Erythroblast (primary cell): ENCODE results near the gene DIP2A.

Experiments used
- GATA1 ChIP-seq: IDR thresholded peaks from 2 replicates; pipeline ENCODE4 v1.6.1; 2011; ENCODE audit warnings: low read depth, mild to moderate bottlenecking, control low read depth, low read length, moderate library complexity
- POLR2A ChIP-seq: IDR thresholded peaks from 2 replicates; pipeline ENCODE4 v1.6.1; 2011; ENCODE audit warnings: mild to moderate bottlenecking, low read length

DNA sequence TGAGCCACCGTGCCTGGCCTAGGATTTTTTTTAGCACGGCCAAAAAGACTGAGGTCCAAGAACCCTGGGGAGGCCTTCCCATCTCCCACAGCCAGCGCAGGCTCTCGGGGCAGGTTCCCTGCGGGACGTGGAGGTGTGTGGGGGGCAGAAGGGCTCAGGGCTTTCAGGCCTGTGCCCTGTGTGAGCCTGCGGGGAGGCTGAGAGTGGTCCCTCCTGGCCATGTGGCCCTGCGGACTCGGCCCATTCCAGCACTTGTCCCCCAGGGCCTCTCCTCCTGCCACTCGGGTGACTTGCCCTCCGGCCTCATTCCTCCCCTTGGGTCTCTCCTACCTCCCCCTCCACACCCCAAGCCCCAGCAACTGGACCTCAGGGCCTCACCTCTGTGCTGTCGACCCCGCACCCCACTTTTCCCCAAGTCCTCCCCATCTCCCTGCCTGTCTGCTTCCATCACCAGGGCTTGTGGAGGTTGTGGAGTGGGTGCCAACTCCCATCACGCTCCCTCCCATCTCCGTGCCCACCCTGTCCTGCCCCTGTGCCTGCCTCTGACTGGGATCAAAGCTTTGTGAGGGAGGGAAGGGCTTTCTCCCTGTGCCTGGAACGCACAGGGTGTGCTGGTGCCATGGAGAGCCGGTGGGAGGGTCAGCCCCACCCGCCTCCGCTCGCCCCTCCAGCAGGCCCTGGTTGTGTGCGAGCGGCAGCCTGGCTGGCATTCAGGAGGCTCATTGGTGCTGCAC is 32.2 kb upstream of the DIP2A start:
- TF ChIP-seq POLR2A: no peak
- TF ChIP-seq GATA1: no peak
